Measurements from ENCODE around the gene C17orf107. TPM values are rescaled to one million over a fixed set of nuclear protein-coding genes. Genes with fewer than 3 reads are reported as not detected.

Gene C17orf107
- polyA plus RNA-seq, 1 donor (not counting 4 experiments of a cell fraction or from before 2014, with no cell fraction given): 0.33 TPM

DNA sequence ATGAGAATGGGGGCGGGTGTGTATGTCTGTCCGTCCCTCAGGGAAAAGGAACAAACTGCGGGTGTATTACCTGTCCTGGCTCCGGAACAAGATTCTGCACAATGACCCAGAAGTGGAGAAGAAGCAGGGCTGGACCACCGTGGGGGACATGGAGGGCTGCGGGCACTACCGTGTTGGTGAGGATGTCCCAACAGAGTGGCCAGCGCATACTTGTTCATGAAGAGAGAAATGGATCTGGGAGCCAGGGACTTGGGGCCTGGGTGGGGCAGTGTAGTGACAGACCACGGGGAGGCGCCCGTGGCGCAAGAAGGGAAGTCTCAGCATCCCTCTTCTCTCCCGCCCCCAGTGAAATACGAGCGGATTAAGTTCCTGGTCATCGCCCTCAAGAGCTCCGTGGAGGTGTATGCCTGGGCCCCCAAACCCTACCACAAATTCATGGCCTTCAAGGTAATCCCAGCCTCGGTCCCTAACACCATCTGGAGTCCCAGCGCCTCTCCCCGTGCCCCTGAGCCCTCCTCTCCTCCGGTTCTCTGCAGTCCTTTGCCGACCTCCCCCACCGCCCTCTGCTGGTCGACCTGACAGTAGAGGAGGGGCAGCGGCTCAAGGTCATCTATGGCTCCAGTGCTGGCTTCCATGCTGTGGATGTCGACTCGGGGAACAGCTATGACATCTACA is 3.5 kb upstream of the C17orf107 start:
- Histone ChIP-seq H3K27me3 (ENCODE audit: control insufficient read depth, extremely low read depth, insufficient read depth, low read length) (no peaks in the 10 kb centered on the region), H3K27ac (ENCODE audit: control insufficient read depth, insufficient read depth, low read length) (no peak overlapping the region), H3K4me1 (ENCODE audit: control insufficient read depth, extremely low read depth, insufficient read depth, low read length) (peaks cover 6% of the 10 kb centered on the region), H3K36me3 (ENCODE audit: control insufficient read depth in 2 of 2, extremely low read depth in 1 of 2, insufficient read depth in 2 of 2, low read length in 2 of 2) (peaks cover 44 to 45% of the 10 kb centered on the region in 2 experiments), H3K9me1 (ENCODE audit: control insufficient read depth, extremely low read depth, insufficient read depth, low read length) (no peaks in the 10 kb centered on the region), H3K4me2 (ENCODE audit: control insufficient read depth, extremely low read depth, insufficient read depth, low read depth, low read length) (no peak overlapping the region), H3K4me3 (ENCODE audit: control insufficient read depth in 2 of 3, extremely low read depth in 1 of 3, insufficient read depth in 2 of 3, low read depth in 1 of 3, low read length in 3 of 3) (no peak overlapping the region), H2AFZ (ENCODE audit: control insufficient read depth, low read length) (no peak overlapping the region), H3K79me2 (ENCODE audit: control insufficient read depth, insufficient read depth, low read length) (no peaks in the 10 kb centered on the region), H3K9ac (ENCODE audit: control insufficient read depth, extremely low read depth, insufficient read depth, low read length) (no peak overlapping the region), H4K20me1 (ENCODE audit: control insufficient read depth, extremely low read depth, insufficient read depth, low read length) (peaks cover 10% of the 10 kb centered on the region), H3K9me3 (ENCODE audit: control insufficient read depth, low read depth, low read length) (no peaks in the 10 kb centered on the region)
- FAIRE-seq: no peak
- TF ChIP-seq EZH2 (IDR thresholded peaks at IDR 0.05; ENCODE audit: low read length): no peak
- TF ChIP-seq CTCF (optimal IDR thresholded peaks at IDR 0.05 in 1 of 3, IDR thresholded peaks at IDR 0.05 in 1 of 3, conservative IDR thresholded peaks at IDR 0.05 in 1 of 3; ENCODE audit: extremely low read depth in 1 of 3, insufficient read depth in 2 of 3, low read length in 3 of 3): peak in 2 of 3 experiments; percentile 2 to 33
- DNase-seq (ENCODE audit: low read depth, low spot score): no peak
- dilution Hi-C loops (cut with MboI; ENCODE audit: extremely low pct_ligation_motif_present, low sequenced_read_pairs): no loop called here

DNA sequence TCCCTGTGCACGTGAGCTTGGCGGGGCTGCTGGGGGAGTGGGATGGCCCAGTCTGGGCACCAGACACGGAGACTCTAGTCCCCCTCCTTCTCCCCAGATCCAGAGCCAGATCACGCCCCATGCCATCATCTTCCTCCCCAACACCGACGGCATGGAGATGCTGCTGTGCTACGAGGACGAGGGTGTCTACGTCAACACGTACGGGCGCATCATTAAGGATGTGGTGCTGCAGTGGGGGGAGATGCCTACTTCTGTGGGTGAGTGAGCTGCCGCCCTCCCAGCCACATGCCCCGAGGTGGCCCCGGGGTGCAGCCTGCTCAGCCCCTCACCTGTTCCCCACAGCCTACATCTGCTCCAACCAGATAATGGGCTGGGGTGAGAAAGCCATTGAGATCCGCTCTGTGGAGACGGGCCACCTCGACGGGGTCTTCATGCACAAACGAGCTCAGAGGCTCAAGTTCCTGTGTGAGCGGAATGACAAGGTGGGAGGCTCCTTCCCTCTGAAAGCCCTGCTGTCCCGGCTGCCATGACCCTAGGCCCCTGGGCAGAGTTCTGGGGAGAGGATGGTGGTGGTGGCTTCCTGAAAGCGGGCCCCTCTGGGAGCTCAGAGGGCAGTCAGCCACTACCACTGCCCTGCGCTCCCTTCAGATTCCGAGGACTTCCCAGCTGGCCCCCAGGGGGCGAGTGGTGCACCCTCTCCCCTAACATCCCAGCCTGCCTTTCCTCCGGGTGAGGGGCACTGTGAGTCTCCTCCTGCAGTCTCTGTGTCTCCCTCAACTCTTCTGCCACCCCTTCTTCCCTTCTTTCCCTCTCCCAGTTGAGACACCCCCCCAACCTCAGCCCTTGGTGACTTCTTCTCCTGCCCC is 2.8 kb upstream of the C17orf107 start:
- dilution Hi-C loops (cut with MboI; ENCODE audit: extremely low pct_ligation_motif_present, low sequenced_read_pairs): no loop called here
- no peak overlapping the region for H3K4me2 ChIP-seq (ENCODE audit: control insufficient read depth, extremely low read depth, insufficient read depth, low read depth, low read length)

More for the DNA sequence above, 2.8 kb upstream of the C17orf107 start:
- Histone ChIP-seq H3K4me3 (ENCODE audit: control insufficient read depth in 2 of 3, extremely low read depth in 1 of 3, insufficient read depth in 2 of 3, low read depth in 1 of 3, low read length in 3 of 3) (no peak overlapping the region), H3K27me3 (ENCODE audit: control insufficient read depth, extremely low read depth, insufficient read depth, low read length) (no peaks in the 10 kb centered on the region), H2AFZ (ENCODE audit: control insufficient read depth, low read length) (no peak overlapping the region), H3K27ac (ENCODE audit: control insufficient read depth, insufficient read depth, low read length) (no peak overlapping the region), H3K4me1 (ENCODE audit: control insufficient read depth, extremely low read depth, insufficient read depth, low read length) (peaks cover 6% of the 10 kb centered on the region), H4K20me1 (ENCODE audit: control insufficient read depth, extremely low read depth, insufficient read depth, low read length) (peaks cover 10% of the 10 kb centered on the region), H3K36me3 (ENCODE audit: control insufficient read depth in 2 of 2, extremely low read depth in 1 of 2, insufficient read depth in 2 of 2, low read length in 2 of 2) (peaks cover 41 to 44% of the 10 kb centered on the region in 2 experiments), H3K9ac (ENCODE audit: control insufficient read depth, extremely low read depth, insufficient read depth, low read length) (no peak overlapping the region), H3K9me1 (ENCODE audit: control insufficient read depth, extremely low read depth, insufficient read depth, low read length) (no peaks in the 10 kb centered on the region), H3K9me3 (ENCODE audit: control insufficient read depth, low read depth, low read length) (no peaks in the 10 kb centered on the region), H3K79me2 (ENCODE audit: control insufficient read depth, insufficient read depth, low read length) (no peaks in the 10 kb centered on the region)
- DNase-seq (ENCODE audit: low read depth, low spot score) (no peak), FAIRE-seq (no peak)
- no peak for TF ChIP-seq CTCF (optimal IDR thresholded peaks at IDR 0.05 in 1 of 3, IDR thresholded peaks at IDR 0.05 in 1 of 3, conservative IDR thresholded peaks at IDR 0.05 in 1 of 3; ENCODE audit: extremely low read depth in 1 of 3, insufficient read depth in 2 of 3, low read length in 3 of 3)
- no peak for TF ChIP-seq EZH2 (IDR thresholded peaks at IDR 0.05; ENCODE audit: low read length)

Data from keratinocyte (primary cell).